Osteoblast (primary cell): Measurements from ENCODE around the gene SCAMP2. TPM values are rescaled to one million over a fixed set of nuclear protein-coding genes. Genes with fewer than 3 reads are reported as not detected.

Experiments used
- DNase-seq: peaks from one replicate; pipeline ENCODE4 v3.0.0; 2011; ENCODE audit warnings: low spot score, mixed read lengths; ENCODE audit not compliant: insufficient read length; ENCODE audit errors: missing footprints
- H2AFZ ChIP-seq: 2 replicates; pipeline ENCODE4 v1.6.0; 2011; ENCODE audit warnings: mild to moderate bottlenecking, low read length
- H3K27ac ChIP-seq: 2 replicates; pipeline ENCODE4 v1.5.1; 2011; ENCODE audit warnings: mild to moderate bottlenecking, low read depth, low read length, moderate library complexity
- H3K27me3 ChIP-seq: 2 replicates; pipeline ENCODE4 v1.6.0; 2012; ENCODE audit warnings: mild to moderate bottlenecking, control low read depth, inconsistent platforms, low read length, moderate library complexity; ENCODE audit not compliant: insufficient read depth
- H3K36me3 ChIP-seq: 2 replicates; pipeline ENCODE4 v1.5.1; 2011; ENCODE audit warnings: mild to moderate bottlenecking, low read length, control low read depth, moderate library complexity; ENCODE audit not compliant: insufficient read depth
- H3K4me1 ChIP-seq: 2 replicates; pipeline ENCODE4 v1.5.1; 2011; ENCODE audit warnings: mild to moderate bottlenecking, low read length, control low read depth, moderate library complexity; ENCODE audit not compliant: insufficient read depth
- H3K4me2 ChIP-seq: 2 replicates; pipeline ENCODE4 v1.6.0; 2011; ENCODE audit warnings: mild to moderate bottlenecking, low read length; ENCODE audit not compliant: insufficient read depth
- H3K4me3 ChIP-seq: fragments of 200-600 bp; sonication (generic); 3 replicates; pipeline ENCODE4 v1.5.1; 2012; ENCODE audit warnings: mild to moderate bottlenecking, low read length, inconsistent platforms; ENCODE audit not compliant: insufficient read depth
- H3K79me2 ChIP-seq: 2 replicates; pipeline ENCODE4 v1.6.0; 2012; ENCODE audit warnings: mild to moderate bottlenecking, low read length, control low read depth, inconsistent platforms; ENCODE audit not compliant: insufficient read depth
- H3K9me3 ChIP-seq: 2 replicates; pipeline ENCODE4 v1.5.1; 2011; ENCODE audit warnings: low read depth, low read length, control low read depth
- H4K20me1 ChIP-seq: 2 replicates; pipeline ENCODE4 v1.6.0; 2012; ENCODE audit warnings: mild to moderate bottlenecking, low read length, control low read depth; ENCODE audit not compliant: insufficient read depth
- CTCF ChIP-seq: IDR thresholded peaks from 2 replicates; pipeline ENCODE4 v1.5.1; 2011; ENCODE audit warnings: mild to moderate bottlenecking, low read depth, low read length, moderate library complexity; ENCODE audit errors: extremely low read depth
- total RNA-seq: library from RNA; depleted of rRNA; stranded (reverse); fragments of >200 nt; gene quantifications from 2 replicates; pipeline ENCODE4 v1.2.3, GENCODE V29; 2012

Gene SCAMP2
- total RNA-seq, 1 donor: 23.9 TPM

- no peaks in the 10 kb centered on the region for H3K36me3 ChIP-seq
- H3K4me3 ChIP-seq: no peak overlapping the region
- H4K20me1 ChIP-seq: peaks cover 2% of the 10 kb centered on the region
- no peaks in the 10 kb centered on the region for H3K4me1 ChIP-seq
- H3K9me3 ChIP-seq: no peaks in the 10 kb centered on the region
- no peaks in the 10 kb centered on the region for H3K79me2 ChIP-seq
- no peak overlapping the region for H2AFZ ChIP-seq
- H3K4me2 ChIP-seq: no peak overlapping the region
- H3K27me3 ChIP-seq: peaks cover 32% of the 10 kb centered on the region
- H3K27ac ChIP-seq: no peak overlapping the region
- peak; percentile 87 for DNase-seq
- TF ChIP-seq CTCF: no peak
Measured at GRCh38 chr15:74826921-74827320, 46.2 kb downstream of the SCAMP2 start.

- peak; percentile 93 for DNase-seq
- Histone ChIP-seq H4K20me1 (peaks cover 2% of the 10 kb centered on the region), H3K4me3 (no peak within 1 kb of the TSS), H3K9me3 (no peaks in the 10 kb centered on the region), H3K27ac (no peak within 1 kb of the TSS), H3K36me3 (no peaks in the 10 kb centered on the region), H3K79me2 (no peaks in the 10 kb centered on the region), H3K4me1 (no peaks in the 10 kb centered on the region), H3K27me3 (peaks cover 32% of the 10 kb centered on the region), H3K4me2 (no peak within 1 kb of the TSS), H2AFZ (no peak within 1 kb of the TSS)
- no peak for TF ChIP-seq CTCF
Measured at GRCh38 chr15:74826364-74826819, 46.8 kb downstream of the SCAMP2 start, which contains the start of gene CPLX3. Gene CPLX3 (plus strand): TSS chr15:74826627. CDS start chr15:74826704, 77 bp downstream.

- no peaks in the 10 kb centered on the region for H3K9me3 ChIP-seq
- no peak for DNase-seq
- no peak overlapping the region for H3K27ac ChIP-seq
- no peak overlapping the region for H3K4me2 ChIP-seq
- no peaks in the 10 kb centered on the region for H3K79me2 ChIP-seq
- H3K4me1 ChIP-seq: no peaks in the 10 kb centered on the region
- peaks cover 32% of the 10 kb centered on the region for H3K27me3 ChIP-seq
- no peak overlapping the region for H2AFZ ChIP-seq
- H3K36me3 ChIP-seq: no peaks in the 10 kb centered on the region
- no peak for TF ChIP-seq CTCF
- no peak overlapping the region for H3K4me3 ChIP-seq
- peaks cover 2% of the 10 kb centered on the region for H4K20me1 ChIP-seq
Measured at GRCh38 chr15:74825866-74826265, 47.3 kb downstream of the SCAMP2 start.

- Histone ChIP-seq H3K79me2 (no peaks in the 10 kb centered on the region), H4K20me1 (peaks cover 2% of the 10 kb centered on the region), H3K4me1 (no peaks in the 10 kb centered on the region), H3K36me3 (no peaks in the 10 kb centered on the region), H3K27ac (no peak overlapping the region), H2AFZ (no peak overlapping the region), H3K4me3 (no peak overlapping the region), H3K4me2 (no peak overlapping the region), H3K27me3 (peaks cover 32% of the 10 kb centered on the region), H3K9me3 (no peaks in the 10 kb centered on the region)
- no peak for TF ChIP-seq CTCF
- DNase-seq: no peak
Measured at GRCh38 chr15:74824976-74825375, 48.2 kb downstream of the SCAMP2 start.
